GM10248 (cell line): Measurements from ENCODE around the gene RIC8A.

Source experiments
- CTCF ChIA-PET: fragments of 300-600 bp; sonication (Branson Sonifier 250); formaldehyde crosslinking; extraction: SDS; loops from one replicate; lab custom pipeline; 2021; ENCODE audit warnings: antibody characterized with exemption; lab: Yijun Ruan, JAX
- POLR2A ChIA-PET: fragments of 350-650 bp; sonication (Branson Sonifier 250); formaldehyde crosslinking; extraction: SDS; loops from one replicate; lab custom pipeline; 2020; ENCODE audit warnings: antibody characterized with exemption; lab: Yijun Ruan, JAX
- DNase-seq: peaks from one replicate; pipeline ENCODE4 v3.0.0; 2012; ENCODE audit errors: extremely low spot score
- TF ChIP-seq, protein P1 (sequence below): IDR thresholded peaks from 2 replicates; pipeline ENCODE4 v1.5.1; 2012; ENCODE audit warnings: mild to moderate bottlenecking, low read depth; ENCODE audit errors: extremely low read depth, missing control alignments, control extremely low read depth

Gene RIC8A

DNA sequence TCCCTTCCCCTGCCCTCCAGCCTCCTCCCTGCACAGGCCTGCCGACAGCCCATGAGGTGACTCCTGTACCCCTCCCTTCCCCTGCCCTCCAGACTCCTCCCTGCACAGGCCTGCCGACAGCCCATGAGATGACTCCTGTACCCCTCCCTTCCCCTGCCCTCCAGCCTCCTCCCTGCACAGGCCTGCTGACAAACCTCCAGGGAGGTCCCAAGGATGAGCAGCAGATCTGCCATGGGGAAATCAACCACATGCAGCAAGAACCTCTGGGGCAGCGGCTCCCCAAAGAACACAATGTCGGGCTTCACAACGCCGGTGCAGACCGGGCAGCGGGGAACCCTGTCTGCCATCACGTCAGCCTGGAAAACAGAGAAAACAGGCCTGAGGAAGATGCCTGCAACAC lies 16.4 kb downstream of the RIC8A start:
- ChIA-PET CTCF (interaction anchor here (1.1 kb wide), 1 partner anchor 10 kb away, joined by 3 read pairs; no protein-coding TSS in a partner anchor), POLR2A (interaction anchor here (0.5 kb wide), 1 partner anchor 53 kb away, joined by 3 read pairs; no protein-coding TSS in a partner anchor)
- DNase-seq, result no peak
- TF ChIP-seq, protein P1, sequence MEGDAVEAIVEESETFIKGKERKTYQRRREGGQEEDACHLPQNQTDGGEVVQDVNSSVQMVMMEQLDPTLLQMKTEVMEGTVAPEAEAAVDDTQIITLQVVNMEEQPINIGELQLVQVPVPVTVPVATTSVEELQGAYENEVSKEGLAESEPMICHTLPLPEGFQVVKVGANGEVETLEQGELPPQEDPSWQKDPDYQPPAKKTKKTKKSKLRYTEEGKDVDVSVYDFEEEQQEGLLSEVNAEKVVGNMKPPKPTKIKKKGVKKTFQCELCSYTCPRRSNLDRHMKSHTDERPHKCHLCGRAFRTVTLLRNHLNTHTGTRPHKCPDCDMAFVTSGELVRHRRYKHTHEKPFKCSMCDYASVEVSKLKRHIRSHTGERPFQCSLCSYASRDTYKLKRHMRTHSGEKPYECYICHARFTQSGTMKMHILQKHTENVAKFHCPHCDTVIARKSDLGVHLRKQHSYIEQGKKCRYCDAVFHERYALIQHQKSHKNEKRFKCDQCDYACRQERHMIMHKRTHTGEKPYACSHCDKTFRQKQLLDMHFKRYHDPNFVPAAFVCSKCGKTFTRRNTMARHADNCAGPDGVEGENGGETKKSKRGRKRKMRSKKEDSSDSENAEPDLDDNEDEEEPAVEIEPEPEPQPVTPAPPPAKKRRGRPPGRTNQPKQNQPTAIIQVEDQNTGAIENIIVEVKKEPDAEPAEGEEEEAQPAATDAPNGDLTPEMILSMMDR, result no peak

DNA sequence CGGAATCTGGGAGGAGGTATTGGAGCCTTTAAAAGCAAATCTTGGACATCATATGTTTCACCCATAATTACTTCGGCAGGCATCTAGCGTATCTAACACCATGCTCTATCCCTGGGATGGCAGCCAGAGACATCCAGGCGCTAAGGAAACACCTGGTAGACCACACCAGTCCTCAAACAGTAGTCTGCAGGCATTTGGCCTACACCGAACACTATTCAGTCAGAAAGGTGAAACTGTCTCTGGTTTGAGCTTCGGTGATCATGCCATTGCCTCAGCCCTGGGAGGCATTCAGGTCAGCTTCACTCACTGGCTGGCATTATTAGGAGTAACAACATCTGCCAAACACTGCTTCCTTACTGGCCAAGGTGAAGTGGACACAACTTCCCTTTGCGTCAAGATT lies 16.9 kb downstream of the RIC8A start:
- DNase-seq, result no peak
- TF ChIP-seq, protein P1, result no peak
- CTCF ChIA-PET, result no interaction called here
- POLR2A ChIA-PET, result no interaction called here

DNA sequence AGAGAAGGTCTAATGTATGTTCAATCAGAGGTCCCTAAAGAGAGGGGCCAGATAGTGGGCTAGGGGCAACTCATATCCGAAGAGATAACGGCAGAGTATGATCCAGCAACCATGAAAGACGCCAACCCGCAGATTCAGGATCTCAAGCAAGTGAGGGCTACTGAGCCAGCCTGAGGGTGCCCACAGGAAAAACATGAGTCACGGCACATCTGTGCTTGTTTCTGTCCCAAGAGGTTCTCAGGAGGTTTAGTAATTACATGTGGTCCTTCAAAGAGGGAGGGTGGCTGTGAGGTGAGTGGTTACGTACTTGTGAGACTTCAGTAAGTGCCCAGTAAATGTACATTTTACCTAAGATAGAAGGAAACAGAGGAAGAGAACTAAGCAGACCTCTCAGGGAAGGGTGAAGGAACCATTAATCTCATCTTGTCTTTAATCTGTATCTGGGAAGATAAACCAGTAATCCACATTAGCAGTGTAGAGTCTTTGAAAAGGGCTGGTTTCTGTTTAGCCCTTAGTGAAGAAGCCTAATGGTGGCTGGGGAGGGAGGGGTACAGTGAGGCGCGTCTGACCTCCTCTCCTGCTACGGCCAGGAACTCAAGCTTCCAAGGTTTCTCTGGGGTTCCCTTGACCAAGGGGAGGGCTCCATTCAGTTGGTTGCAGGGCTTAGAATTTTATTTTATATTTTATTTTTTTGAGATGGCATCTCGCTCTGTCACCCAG lies 18.4 kb downstream of the RIC8A start:
- ChIA-PET POLR2A (no interaction called here), CTCF (interaction anchor here (1.0 kb wide), 1 partner anchor 10 kb away, joined by 3 read pairs; no protein-coding TSS in a partner anchor)
- TF ChIP-seq, protein P1, result no peak
- DNase-seq, result peak; percentile 52

DNA sequence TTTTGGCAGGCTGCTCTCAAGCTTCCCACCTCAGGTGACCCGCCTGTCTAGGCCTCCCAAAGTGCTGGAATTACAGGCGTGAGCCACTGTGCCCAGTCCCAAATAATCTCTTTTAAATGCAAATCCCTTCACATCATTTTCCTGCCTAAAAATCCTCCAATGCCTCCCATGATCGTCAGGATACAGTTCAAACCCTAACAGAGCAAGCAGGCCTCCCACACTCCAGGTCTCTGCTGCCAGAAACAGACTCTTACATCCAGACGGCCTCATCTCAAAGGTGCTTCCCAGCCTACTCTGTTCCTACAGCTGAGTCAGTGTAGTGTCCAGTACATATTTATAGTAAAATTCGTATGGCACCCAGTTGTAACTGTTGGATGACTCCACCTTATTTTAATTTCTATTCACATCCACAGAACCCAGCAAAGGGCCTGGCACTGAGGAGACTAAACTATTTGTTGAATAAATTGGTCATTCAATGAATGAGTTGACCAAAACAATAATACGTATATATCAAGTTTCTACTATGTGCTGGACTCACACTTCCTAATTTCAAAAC lies 20.4 kb downstream of the RIC8A start:
- ChIA-PET POLR2A (no interaction called here), CTCF (interaction anchor here (0.6 to 5.3 kb wide), 3 partner anchors 23 to 134 kb away, joined by 3 to 24 read pairs (median 3); no protein-coding TSS in a partner anchor)
- no peak for DNase-seq
- TF ChIP-seq, protein P1, result no peak

DNA sequence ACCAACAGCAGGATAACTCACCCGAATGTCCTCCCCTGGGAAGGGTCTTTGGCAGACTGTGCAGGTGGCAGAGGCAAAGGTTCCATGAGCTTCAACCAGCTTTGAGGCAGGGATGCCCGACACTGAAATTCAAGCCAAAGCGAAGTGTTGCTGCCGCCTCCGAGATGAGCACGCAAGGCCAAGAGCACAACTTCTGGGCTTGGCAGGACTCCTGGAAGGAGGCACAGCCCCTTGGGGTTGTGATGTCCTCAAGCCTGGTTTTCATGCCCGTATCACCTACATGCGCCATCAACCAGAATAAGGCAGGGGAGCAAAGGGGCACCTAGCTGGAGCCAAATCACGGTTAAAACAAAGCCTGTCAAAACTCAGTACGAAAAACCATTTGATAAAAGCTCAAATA lies 22.9 kb downstream of the RIC8A start:
- DNase-seq, result no peak
- TF ChIP-seq, protein P1, result no peak
- ChIA-PET CTCF (interaction anchor here (1.6 to 5.3 kb wide), 2 partner anchors 20 to 167 kb away, joined by 4 to 24 read pairs; no protein-coding TSS in a partner anchor), POLR2A (no interaction called here)

DNA sequence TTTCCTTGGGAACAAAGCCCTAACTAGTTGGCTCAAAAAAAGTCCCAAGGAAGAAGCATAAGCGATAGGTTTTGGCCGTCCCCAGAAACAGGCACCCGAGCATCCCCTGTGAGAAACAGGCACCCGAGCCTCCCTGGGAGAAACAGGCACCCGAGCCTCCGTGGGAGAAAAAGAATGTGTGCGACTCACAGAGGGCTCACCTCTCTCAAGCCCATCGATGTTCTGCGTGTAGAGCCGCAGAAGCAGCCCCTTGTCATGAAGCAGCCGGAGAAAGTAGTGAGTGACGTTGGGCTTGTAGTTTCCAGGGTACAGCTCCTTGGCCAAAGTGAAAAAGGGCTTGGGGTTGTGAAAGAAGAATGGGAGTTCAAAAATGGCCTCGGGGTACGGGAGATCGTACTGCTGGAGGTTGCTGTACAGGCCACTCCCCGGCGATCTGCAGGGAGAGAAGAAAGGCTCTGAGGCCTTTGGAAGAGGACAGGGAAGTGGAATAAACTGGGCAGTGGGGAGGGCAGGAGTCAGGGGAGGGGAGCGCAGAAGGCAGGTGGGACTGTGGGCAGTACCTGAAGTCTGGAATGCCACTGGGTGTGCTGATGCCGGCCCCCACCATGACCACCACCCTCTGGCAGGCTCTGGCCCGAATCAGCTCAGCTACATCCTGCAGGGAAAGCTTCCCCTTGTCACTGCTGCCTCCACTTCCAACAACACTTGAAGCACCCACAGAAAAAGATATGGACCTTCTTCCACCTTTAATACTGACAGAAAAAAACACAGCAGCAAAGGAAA lies 25.5 kb downstream of the RIC8A start:
- DNase-seq, result no peak
- POLR2A ChIA-PET, result no interaction called here
- TF ChIP-seq, protein P1, result no peak
- CTCF ChIA-PET, result interaction anchor here (1.8 to 5.3 kb wide), 2 partner anchors 10 to 18 kb away, joined by 3 to 24 read pairs; no protein-coding TSS in a partner anchor
